GM18868 (cell line): Measurements from ENCODE around the gene ADGRV1.
"Not testable (repeated sequence)": the region's sequence is repeated elsewhere in the genome, so short reads cannot be mapped to it uniquely, and the experiment has no call there.

Experiments
- ATAC-seq: cut with Tn5 transposase; IDR thresholded peaks from one replicate; pipeline ENCODE4 v1.9.1; 2021; ENCODE audit warnings: mild to moderate bottlenecking, moderate library complexity; ENCODE audit not compliant: unreplicated experiment

Gene ADGRV1

GRCh38 chr5:90709323-90710155, 150.9 kb downstream of the ADGRV1 start:
- peak; percentile 92 for ATAC-seq

GRCh38 chr5:90718387-90718786, 159.8 kb downstream of the ADGRV1 start:
- no peak for ATAC-seq

GRCh38 chr5:90739567-90739966, 181.0 kb downstream of the ADGRV1 start:
- no peak for ATAC-seq

- ATAC-seq = no peak
Measured at GRCh38 chr5:90740244-90740799, 181.7 kb downstream of the ADGRV1 start.

- ATAC-seq = no peak
Measured at GRCh38 chr5:90741022-90741564, 182.5 kb downstream of the ADGRV1 start.

- ATAC-seq = no peak
Measured at GRCh38 chr5:90746119-90746518, 187.5 kb downstream of the ADGRV1 start.

GRCh38 chr5:90747175-90747574, 188.6 kb downstream of the ADGRV1 start:
- ATAC-seq = peak; percentile 43

- no peak for ATAC-seq
Measured at GRCh38 chr5:90747693-90748092, 189.1 kb downstream of the ADGRV1 start.

- ATAC-seq = no peak
Measured at GRCh38 chr5:90759119-90759518, 200.5 kb downstream of the ADGRV1 start.

- no peak for ATAC-seq
Measured at GRCh38 chr5:90767710-90768109, 209.1 kb downstream of the ADGRV1 start.

GRCh38 chr5:90770006-90770541, 211.5 kb downstream of the ADGRV1 start:
- ATAC-seq = not testable (repeated sequence)

GRCh38 chr5:90777959-90778358, 219.4 kb downstream of the ADGRV1 start:
- ATAC-seq = no peak

GRCh38 chr5:90783460-90784333, 225.1 kb downstream of the ADGRV1 start:
- ATAC-seq = peak; percentile 94

- ATAC-seq = no peak
Measured at GRCh38 chr5:90786756-90787155, 228.2 kb downstream of the ADGRV1 start.

- ATAC-seq = no peak
Measured at GRCh38 chr5:90792725-90793124, 234.1 kb downstream of the ADGRV1 start.

GRCh38 chr5:90793183-90793582, 234.6 kb downstream of the ADGRV1 start:
- ATAC-seq = no peak

- not testable (repeated sequence) for ATAC-seq
Measured at GRCh38 chr5:90796919-90797318, 238.3 kb downstream of the ADGRV1 start.

- not testable (repeated sequence) for ATAC-seq
Measured at GRCh38 chr5:90800082-90800481, 241.5 kb downstream of the ADGRV1 start.

- not testable (repeated sequence) for ATAC-seq
Measured at GRCh38 chr5:90800515-90800914, 241.9 kb downstream of the ADGRV1 start.

- ATAC-seq = peak; percentile 88
Measured at GRCh38 chr5:90802474-90803317, 244.1 kb downstream of the ADGRV1 start.
